ENCODE data around the gene GNAO1. TPM values are rescaled to one million over a fixed set of nuclear protein-coding genes. Genes with fewer than 3 reads are reported as not detected.
A peak's percentile ranks its signal among the peaks of the same experiment; 100 is the strongest.

The GNAO1 gene
- total RNA-seq, 1 experiment from 2014 or later, result not detected

- no peak overlapping the region for H3K27ac ChIP-seq (ENCODE audit: low read length)
Measured at GRCh38 chr16:56328276-56329022, 137.2 kb downstream of the GNAO1 start.

GRCh38 chr16:56329887-56330286 is 138.6 kb downstream of the GNAO1 start:
- Histone ChIP-seq H3K4me2 (ENCODE audit: low read length) (peak overlapping the region; percentile 68), H3K9me3 (ENCODE audit: low read length) (no peaks in the 10 kb centered on the region), H3K9ac (ENCODE audit: low read length) (no peak overlapping the region), H3K4me3 (ENCODE audit: low read length) (no peak overlapping the region; the same call in 1 of the 2 replicates), H3K36me3 (ENCODE audit: low read depth, low read length) (no peaks in the 10 kb centered on the region), H3K9me2 (replicated peaks; ENCODE audit: low read length) (no peaks in the 10 kb centered on the region), H2AFZ (ENCODE audit: low read length) (peak overlapping the region; percentile 72), H3K79me2 (ENCODE audit: low read length) (no peaks in the 10 kb centered on the region), H3K27me3 (ENCODE audit: low read length) (no peaks in the 10 kb centered on the region), H4K20me1 (ENCODE audit: low read length) (no peaks in the 10 kb centered on the region), H3K4me1 (ENCODE audit: insufficient read depth, low read length) (peaks cover 23% of the 10 kb centered on the region), H3F3A (ENCODE audit: low read length, unreplicated experiment) (no peaks in the 10 kb centered on the region), H3K27ac (ENCODE audit: low read length) (peak overlapping the region; percentile 82)
- no peak for TF ChIP-seq CTCF (conservative IDR thresholded peaks at IDR 0.05; ENCODE audit: low read depth, low read length)
- TF ChIP-seq EZH2 (IDR thresholded peaks at IDR 0.05; ENCODE audit: low read length, unreplicated experiment), result no peak
- no peak for TF ChIP-seq EZH2phosphoT487 (IDR thresholded peaks at IDR 0.05; ENCODE audit: borderline replicate concordance, low read length)
- intact Hi-C loops (cut with micrococcal nuclease), result no loop called here
- ChIA-PET POLR2A (ENCODE audit: unreplicated experiment) (no interaction called here), CTCF (interaction anchor here (1.5 kb wide), 1 partner anchor 27 kb away, joined by 9 read pairs; no protein-coding TSS in a partner anchor)
- ATAC-seq (peak; percentile 10; the same call in 1 of the 2 replicates), DNase-seq (peak; percentile 22)
- BruUV-seq (replicated peaks), result no TSS peak

More at GRCh38 chr16:56328276-56329022, 137.2 kb downstream of the GNAO1 start:
- CTCF ChIA-PET, result no interaction called here
- TF ChIP-seq EZH2 (IDR thresholded peaks at IDR 0.05; ENCODE audit: low read length, unreplicated experiment) (no peak), CTCF (conservative IDR thresholded peaks at IDR 0.05; ENCODE audit: low read depth, low read length) (no peak), EZH2phosphoT487 (IDR thresholded peaks at IDR 0.05; ENCODE audit: borderline replicate concordance, low read length) (no peak)
- Histone ChIP-seq H3K9me3 (ENCODE audit: low read length) (no peaks in the 10 kb centered on the region), H3K9ac (ENCODE audit: low read length) (no peak overlapping the region), H3K79me2 (ENCODE audit: low read length) (no peaks in the 10 kb centered on the region), H4K20me1 (ENCODE audit: low read length) (no peaks in the 10 kb centered on the region), H3K27me3 (ENCODE audit: low read length) (no peaks in the 10 kb centered on the region), H3K4me3 (ENCODE audit: low read length) (no peak overlapping the region), H3F3A (ENCODE audit: low read length, unreplicated experiment) (no peaks in the 10 kb centered on the region), H3K36me3 (ENCODE audit: low read depth, low read length) (no peaks in the 10 kb centered on the region), H3K4me2 (ENCODE audit: low read length) (no peak overlapping the region), H2AFZ (ENCODE audit: low read length) (no peak overlapping the region), H3K9me2 (replicated peaks; ENCODE audit: low read length) (no peaks in the 10 kb centered on the region), H3K4me1 (ENCODE audit: insufficient read depth, low read length) (peaks cover 34% of the 10 kb centered on the region)
- DNase-seq (no peak), ATAC-seq (no peak)
- intact Hi-C loops (cut with micrococcal nuclease), result no loop called here
- POLR2A ChIA-PET (ENCODE audit: unreplicated experiment), result no interaction called here
- no TSS peak for BruUV-seq (replicated peaks)

GRCh38 chr16:56330476-56330875 is 139.2 kb downstream of the GNAO1 start:
- Histone ChIP-seq H3K27ac (ENCODE audit: low read length) (peak overlapping the region; percentile 82), H3K4me2 (ENCODE audit: low read length) (peak overlapping the region; percentile 68), H3K9me3 (ENCODE audit: low read length) (no peaks in the 10 kb centered on the region), H4K20me1 (ENCODE audit: low read length) (no peaks in the 10 kb centered on the region), H3K9me2 (replicated peaks; ENCODE audit: low read length) (no peaks in the 10 kb centered on the region), H3K4me1 (ENCODE audit: insufficient read depth, low read length) (peaks cover 22% of the 10 kb centered on the region), H3K9ac (ENCODE audit: low read length) (0 out of 2 replicates have a peak overlapping the region, but pooled peaks have one; percentile 25), H2AFZ (ENCODE audit: low read length) (peak overlapping the region; percentile 72), H3F3A (ENCODE audit: low read length, unreplicated experiment) (no peaks in the 10 kb centered on the region), H3K36me3 (ENCODE audit: low read depth, low read length) (no peaks in the 10 kb centered on the region), H3K4me3 (ENCODE audit: low read length) (peak overlapping the region; percentile 33; the same call in 1 of the 2 replicates), H3K79me2 (ENCODE audit: low read length) (no peaks in the 10 kb centered on the region), H3K27me3 (ENCODE audit: low read length) (no peaks in the 10 kb centered on the region)
- no peak for TF ChIP-seq EZH2 (IDR thresholded peaks at IDR 0.05; ENCODE audit: low read length, unreplicated experiment)
- TF ChIP-seq EZH2phosphoT487 (IDR thresholded peaks at IDR 0.05; ENCODE audit: borderline replicate concordance, low read length), result no peak
- TF ChIP-seq CTCF (conservative IDR thresholded peaks at IDR 0.05; ENCODE audit: low read depth, low read length), result no peak
- intact Hi-C loops (cut with micrococcal nuclease), result no loop called here
- no TSS peak for BruUV-seq (replicated peaks)
- ChIA-PET CTCF (interaction anchor here (1.5 kb wide), 1 partner anchor 26 kb away, joined by 9 read pairs; no protein-coding TSS in a partner anchor), POLR2A (ENCODE audit: unreplicated experiment) (no interaction called here)
- ATAC-seq (peak; percentile 26; the same call in 1 of the 2 replicates), DNase-seq (peak; percentile 64)

All from PC-3 (cell line).